Ascending aorta (tissue), 2 donors: ENCODE results near the gene CACNA1B. TPM values are rescaled to one million over a fixed set of nuclear protein-coding genes. Genes with fewer than 3 reads are reported as not detected.
A peak's percentile ranks its signal among the peaks of the same experiment; 100 is the strongest.

ENCODE experiments used
- DNase-seq, 2 donors: peaks; one replicate each; pipeline ENCODE4 v3.0.0-alpha.2; 2019; ENCODE audit warnings: low spot score in 2 of 2
- H3K27ac ChIP-seq, 2 donors: fragments of 200-600 bp; sonication (generic); one replicate each; pipeline ENCODE4 v1.5.1; 2016 to 2017; ENCODE audit warnings: mild to moderate bottlenecking in 1 of 2
- H3K27me3 ChIP-seq: fragments of 200-600 bp; sonication (generic); one replicate; pipeline ENCODE4 v1.5.1; 2017
- H3K36me3 ChIP-seq, 2 donors: fragments of 200-600 bp; sonication (generic); one replicate each; pipeline ENCODE4 v1.5.1; 2016
- H3K4me1 ChIP-seq, 2 donors: fragments of 200-600 bp; sonication (generic); one replicate each; pipeline ENCODE4 v1.5.1; 2016 to 2017; ENCODE audit warnings: mild to moderate bottlenecking in 1 of 2
- H3K4me3 ChIP-seq, 2 donors: fragments of 200-600 bp; sonication (generic); one replicate each; pipeline ENCODE4 v1.5.1; 2016 to 2017; ENCODE audit warnings: mild to moderate bottlenecking in 1 of 2
- H3K9me3 ChIP-seq, 2 donors: fragments of 200-600 bp; sonication (generic); one replicate each; pipeline ENCODE4 v1.5.1; 2016
- intact Hi-C: fragments of 100-400 bp; cut with DNase I; formaldehyde crosslinking; loops from one replicate; pipeline ENCODE4 v1.15.1; 2023
- total RNA-seq: library from RNA; depleted of rRNA; stranded (reverse); fragments of >200 nt; gene quantifications from one replicate; pipeline ENCODE4 v1.1.0, GENCODE V29; 2016
- TF ChIP-seq, protein P1 (sequence below), 3 experiments: fragments of 200-600 bp in 2 of 3; fragments of 450-650 bp in 1 of 3; sonication (generic) in 2 of 3; IDR thresholded peaks; one replicate each; pipeline ENCODE4 v1.5.1; 2016 to 2019; ENCODE audit warnings: antibody characterized with exemption in 3 of 3, mild to moderate bottlenecking in 1 of 3, moderate library complexity in 1 of 3

Gene CACNA1B
- total RNA-seq, 1 donor from 2014 or later, result not detected

DNA sequence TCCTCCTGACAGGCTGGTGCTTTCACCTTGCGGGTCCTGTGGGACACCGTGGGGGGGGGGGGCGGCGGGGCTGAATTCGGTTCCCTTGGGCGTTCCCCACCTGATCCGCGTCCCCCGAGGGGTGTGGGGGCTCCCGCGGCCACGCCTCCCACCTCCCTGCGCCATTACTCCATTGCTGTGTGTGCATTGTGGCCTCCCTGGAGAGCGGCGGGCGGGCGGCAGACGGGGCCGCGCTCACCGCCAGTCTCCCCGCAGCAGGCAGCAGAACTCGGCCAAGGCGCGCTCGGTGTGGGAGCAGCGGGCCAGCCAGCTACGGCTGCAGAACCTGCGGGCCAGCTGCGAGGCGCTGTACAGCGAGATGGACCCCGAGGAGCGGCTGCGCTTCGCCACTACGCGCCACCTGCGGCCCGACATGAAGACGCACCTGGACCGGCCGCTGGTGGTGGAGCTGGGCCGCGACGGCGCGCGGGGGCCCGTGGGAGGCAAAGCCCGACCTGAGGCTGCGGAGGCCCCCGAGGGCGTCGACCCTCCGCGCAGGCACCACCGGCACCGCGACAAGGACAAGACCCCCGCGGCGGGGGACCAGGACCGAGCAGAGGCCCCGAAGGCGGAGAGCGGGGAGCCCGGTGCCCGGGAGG is 145.3 kb downstream of the CACNA1B start:
- no peak for DNase-seq
- H3K27me3 ChIP-seq, result no peaks in the 10 kb centered on the region
- H3K4me1 ChIP-seq, result no peaks in the 10 kb centered on the region
- intact Hi-C loops, result no loop called here
- no peaks in the 10 kb centered on the region for H3K36me3 ChIP-seq
- no peak overlapping the region for H3K27ac ChIP-seq
- H3K4me3 ChIP-seq, result no peak overlapping the region
- H3K9me3 ChIP-seq, result no peaks in the 10 kb centered on the region
- TF ChIP-seq, protein P1, sequence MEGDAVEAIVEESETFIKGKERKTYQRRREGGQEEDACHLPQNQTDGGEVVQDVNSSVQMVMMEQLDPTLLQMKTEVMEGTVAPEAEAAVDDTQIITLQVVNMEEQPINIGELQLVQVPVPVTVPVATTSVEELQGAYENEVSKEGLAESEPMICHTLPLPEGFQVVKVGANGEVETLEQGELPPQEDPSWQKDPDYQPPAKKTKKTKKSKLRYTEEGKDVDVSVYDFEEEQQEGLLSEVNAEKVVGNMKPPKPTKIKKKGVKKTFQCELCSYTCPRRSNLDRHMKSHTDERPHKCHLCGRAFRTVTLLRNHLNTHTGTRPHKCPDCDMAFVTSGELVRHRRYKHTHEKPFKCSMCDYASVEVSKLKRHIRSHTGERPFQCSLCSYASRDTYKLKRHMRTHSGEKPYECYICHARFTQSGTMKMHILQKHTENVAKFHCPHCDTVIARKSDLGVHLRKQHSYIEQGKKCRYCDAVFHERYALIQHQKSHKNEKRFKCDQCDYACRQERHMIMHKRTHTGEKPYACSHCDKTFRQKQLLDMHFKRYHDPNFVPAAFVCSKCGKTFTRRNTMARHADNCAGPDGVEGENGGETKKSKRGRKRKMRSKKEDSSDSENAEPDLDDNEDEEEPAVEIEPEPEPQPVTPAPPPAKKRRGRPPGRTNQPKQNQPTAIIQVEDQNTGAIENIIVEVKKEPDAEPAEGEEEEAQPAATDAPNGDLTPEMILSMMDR (IDR thresholded peaks at IDR 0.05), result no peak

DNA sequence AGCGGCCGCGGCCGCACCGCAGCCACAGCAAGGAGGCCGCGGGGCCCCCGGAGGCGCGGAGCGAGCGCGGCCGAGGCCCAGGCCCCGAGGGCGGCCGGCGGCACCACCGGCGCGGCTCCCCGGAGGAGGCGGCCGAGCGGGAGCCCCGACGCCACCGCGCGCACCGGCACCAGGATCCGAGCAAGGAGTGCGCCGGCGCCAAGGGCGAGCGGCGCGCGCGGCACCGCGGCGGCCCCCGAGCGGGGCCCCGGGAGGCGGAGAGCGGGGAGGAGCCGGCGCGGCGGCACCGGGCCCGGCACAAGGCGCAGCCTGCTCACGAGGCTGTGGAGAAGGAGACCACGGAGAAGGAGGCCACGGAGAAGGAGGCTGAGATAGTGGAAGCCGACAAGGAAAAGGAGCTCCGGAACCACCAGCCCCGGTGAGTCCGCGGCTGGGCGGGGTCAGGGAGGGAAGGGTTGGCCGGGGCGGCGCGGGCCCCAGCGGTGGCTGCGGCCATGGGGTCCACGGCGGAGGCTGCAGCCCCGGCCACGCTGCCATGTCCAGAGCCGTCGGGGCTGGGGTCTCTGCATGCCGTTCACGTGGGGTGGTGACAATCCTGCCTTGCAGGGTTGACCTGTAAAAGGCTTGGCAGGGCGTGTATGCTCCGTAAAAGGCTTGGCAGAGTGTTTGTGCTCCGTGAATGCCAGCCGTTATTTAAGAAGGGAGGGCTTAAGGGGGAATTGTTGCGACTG is 146.0 kb downstream of the CACNA1B start:
- DNase-seq, result peak in 1 of 2 donors; percentile 46

DNA sequence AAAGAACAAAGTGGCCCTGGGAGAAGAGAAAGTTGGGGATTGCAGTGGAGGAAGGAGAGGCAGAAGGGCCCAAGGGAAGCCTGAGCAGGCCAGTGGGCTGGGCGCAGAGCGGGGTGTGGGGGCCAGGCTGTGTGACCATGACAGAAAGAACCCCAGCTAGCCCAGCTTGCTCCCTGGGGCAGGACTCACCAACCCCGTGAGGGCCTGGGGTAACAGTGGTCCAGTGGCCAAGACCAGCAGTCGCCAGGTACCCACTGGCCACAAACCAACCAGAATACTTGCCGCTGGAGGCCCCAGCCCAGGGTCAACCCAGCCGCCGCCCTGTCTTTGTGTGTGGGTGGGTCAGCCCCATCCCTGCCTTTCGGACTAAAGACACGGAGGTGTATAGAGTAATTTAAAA is 146.5 kb downstream of the CACNA1B start:
- intact Hi-C loops, result no loop called here
- H3K9me3 ChIP-seq, result no peaks in the 10 kb centered on the region
- H3K27me3 ChIP-seq, result no peaks in the 10 kb centered on the region
- no peak overlapping the region for H3K4me3 ChIP-seq
- no peaks in the 10 kb centered on the region for H3K4me1 ChIP-seq
- H3K36me3 ChIP-seq, result no peaks in the 10 kb centered on the region
- H3K27ac ChIP-seq, result no peak overlapping the region
- TF ChIP-seq, protein P1 (IDR thresholded peaks at IDR 0.05), result no peak
- DNase-seq, result peak in 1 of 2 donors; percentile 52

More for the DNA sequence above, 146.0 kb downstream of the CACNA1B start:
- H3K27ac ChIP-seq, result no peak overlapping the region
- no peak overlapping the region for H3K4me3 ChIP-seq
- TF ChIP-seq, protein P1 (IDR thresholded peaks at IDR 0.05), result no peak
- H3K4me1 ChIP-seq, result no peaks in the 10 kb centered on the region
- intact Hi-C loops, result no loop called here
- H3K9me3 ChIP-seq, result no peaks in the 10 kb centered on the region
- H3K36me3 ChIP-seq, result no peaks in the 10 kb centered on the region
- H3K27me3 ChIP-seq, result no peaks in the 10 kb centered on the region

DNA sequence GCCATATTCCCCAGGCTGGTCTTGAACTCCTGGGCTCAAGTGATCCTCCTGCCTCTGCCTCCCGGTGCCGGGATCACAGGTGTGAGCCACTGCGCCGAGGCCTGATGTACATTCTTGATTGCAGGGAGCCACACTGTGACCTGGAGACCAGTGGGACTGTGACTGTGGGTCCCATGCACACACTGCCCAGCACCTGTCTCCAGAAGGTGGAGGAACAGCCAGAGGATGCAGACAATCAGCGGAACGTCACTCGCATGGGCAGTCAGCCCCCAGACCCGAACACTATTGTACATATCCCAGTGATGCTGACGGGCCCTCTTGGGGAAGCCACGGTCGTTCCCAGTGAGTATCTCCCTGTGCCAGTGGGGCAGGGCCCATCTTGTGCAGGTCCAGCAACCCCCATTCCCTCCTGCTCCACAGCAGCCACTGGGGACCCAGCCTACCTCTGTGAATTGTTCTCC is 147.3 kb downstream of the CACNA1B start:
- H3K4me3 ChIP-seq, result no peak overlapping the region
- no peaks in the 10 kb centered on the region for H3K4me1 ChIP-seq
- TF ChIP-seq, protein P1 (IDR thresholded peaks at IDR 0.05), result no peak
- H3K36me3 ChIP-seq, result no peaks in the 10 kb centered on the region
- H3K27me3 ChIP-seq, result no peaks in the 10 kb centered on the region
- no peak overlapping the region for H3K27ac ChIP-seq
- peak in 1 of 2 donors; percentile 21 for DNase-seq
- H3K9me3 ChIP-seq, result no peaks in the 10 kb centered on the region
- intact Hi-C loops, result no loop called here

DNA sequence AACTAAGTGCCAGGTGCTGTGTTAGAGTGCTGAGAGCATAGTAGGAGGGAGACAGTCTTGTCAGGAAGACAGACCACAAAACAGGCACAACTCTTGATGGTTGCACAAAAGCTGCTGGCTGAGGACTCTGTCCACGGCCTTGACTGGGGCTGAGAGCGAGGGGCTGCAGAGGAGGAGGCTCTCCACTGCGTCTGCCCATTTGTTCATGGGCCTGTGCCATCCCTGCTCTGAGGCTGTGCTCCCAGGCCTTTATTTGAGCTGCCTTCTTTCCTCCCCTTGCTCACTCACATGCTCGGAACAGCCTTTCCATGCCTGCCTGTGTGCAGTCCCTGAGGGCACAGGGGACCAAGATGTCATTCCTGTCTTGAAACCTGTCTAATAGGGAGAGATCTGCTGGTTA is 147.8 kb downstream of the CACNA1B start:
- Histone ChIP-seq H3K4me1 (no peaks in the 10 kb centered on the region), H3K36me3 (no peaks in the 10 kb centered on the region), H3K27me3 (no peaks in the 10 kb centered on the region), H3K9me3 (no peaks in the 10 kb centered on the region), H3K4me3 (no peak overlapping the region), H3K27ac (no peak overlapping the region)
- peak in 1 of 2 donors; percentile 25 for DNase-seq
- intact Hi-C loops, result no loop called here
- TF ChIP-seq, protein P1 (IDR thresholded peaks at IDR 0.05), result no peak
